ENCODE data around the gene BCAP31.

DNA sequence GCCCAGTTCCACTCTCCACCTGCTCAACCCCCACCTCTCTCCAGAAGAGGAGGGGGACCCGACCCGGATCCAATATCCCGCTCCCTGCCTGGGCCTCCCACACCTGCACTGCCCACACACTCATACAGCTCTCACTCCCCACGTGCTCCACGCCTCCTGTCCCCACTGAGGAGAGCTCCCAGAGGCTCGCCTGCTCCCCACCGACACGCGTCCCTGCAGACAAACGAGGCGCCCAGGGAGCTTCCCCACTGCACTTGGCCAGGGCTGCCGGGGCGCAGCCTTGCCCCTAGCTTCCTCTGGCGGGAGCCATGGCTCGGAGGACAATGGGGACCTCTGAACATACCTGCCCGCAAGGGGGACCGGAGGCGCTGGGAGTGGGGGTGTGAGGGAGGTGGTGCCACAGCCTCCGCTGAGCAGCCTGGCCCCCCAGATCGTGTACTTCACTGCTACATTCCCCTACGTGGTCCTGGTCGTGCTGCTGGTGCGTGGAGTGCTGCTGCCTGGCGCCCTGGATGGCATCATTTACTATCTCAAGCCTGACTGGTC is 31.5 kb downstream of the BCAP31 start:
- no peak for TF ChIP-seq CTCF (IDR thresholded peaks at IDR 0.05)
- no peak for TF ChIP-seq POLR2A (IDR thresholded peaks at IDR 0.05)

Data from thyroid gland (tissue), 4 donors.